CD4-positive, alpha-beta T cell (primary cell): ENCODE data around the gene DCAF8. TPM values are rescaled to one million over a fixed set of nuclear protein-coding genes. Genes with fewer than 3 reads are reported as not detected.

ENCODE experiments used
- ATAC-seq: fragments of 200-7000 bp; cut with Tn5 transposase; one replicate; pipeline ENCODE4 v1.10.0; 2022; ENCODE audit warnings: mild to moderate bottlenecking; ENCODE audit not compliant: poor library complexity
- CTCF ChIA-PET: fragments of 350-600 bp; sonication (Branson Sonifier 250); formaldehyde crosslinking; loops from one replicate; lab custom pipeline; 2021; ENCODE audit warnings: antibody characterized with exemption, inconsistent platforms; lab: Charles Lee
- POLR2A ChIA-PET: fragments of 350-600 bp; sonication (Branson Sonifier 250); formaldehyde crosslinking; loops from one replicate; lab custom pipeline; 2021; ENCODE audit warnings: antibody characterized with exemption, inconsistent platforms; lab: Charles Lee
- DNase-seq, 14 experiments: peaks; one replicate each; pipeline ENCODE4 v3.0.0-alpha.2; 2013 to 2020; ENCODE audit warnings: mixed read lengths in 2 of 14
- H3K27ac ChIP-seq, 2 donors: one replicate each; pipeline versions ENCODE4 v1.5.1 to v1.7.0; 2013; ENCODE audit warnings: low read length in 2 of 2, low read depth in 1 of 2, mild to moderate bottlenecking in 1 of 2
- H3K27me3 ChIP-seq, 2 experiments: 1 replicate in 1 of 2; 2 replicates in 1 of 2; pipeline versions ENCODE4 v1.6.1 to v1.7.0; 2013; ENCODE audit warnings: low read length in 2 of 2, control low read depth in 1 of 2, mild to moderate bottlenecking in 1 of 2, moderate library complexity in 1 of 2; ENCODE audit not compliant: insufficient read depth in 2 of 2, control insufficient read depth in 1 of 2
- H3K36me3 ChIP-seq: one replicate; pipeline ENCODE4 v1.6.1; 2013; ENCODE audit warnings: low read length, control low read depth; ENCODE audit not compliant: insufficient read depth
- H3K4me1 ChIP-seq: one replicate; pipeline ENCODE4 v1.6.1; 2013; ENCODE audit warnings: low read length, control low read depth; ENCODE audit not compliant: insufficient read depth
- H3K4me3 ChIP-seq: one replicate; pipeline ENCODE4 v1.5.1; 2013; ENCODE audit warnings: mild to moderate bottlenecking, low read length, moderate library complexity
- H3K9me3 ChIP-seq, 2 experiments: 1 replicate in 1 of 2; 2 replicates in 1 of 2; pipeline versions ENCODE4 v1.6.1 to v1.7.0; 2013; ENCODE audit warnings: low read length in 2 of 2, mild to moderate bottlenecking in 2 of 2, control low read depth in 1 of 2, moderate library complexity in 1 of 2; ENCODE audit not compliant: control insufficient read depth in 1 of 2, insufficient read depth in 1 of 2
- H3K27ac Mint-ChIP-seq: one replicate; pipeline ENCODE4 v1.8.0; 2020; ENCODE audit warnings: mixed read lengths
- H3K27me3 Mint-ChIP-seq: one replicate; pipeline ENCODE4 v1.8.0; 2021; ENCODE audit warnings: mixed read lengths
- H3K36me3 Mint-ChIP-seq: one replicate; pipeline ENCODE4 v1.8.0; 2021; ENCODE audit warnings: low read depth, mixed read lengths
- H3K4me1 Mint-ChIP-seq: one replicate; pipeline ENCODE4 v1.8.0; 2021; ENCODE audit warnings: low read depth, mixed read lengths
- H3K4me3 Mint-ChIP-seq: one replicate; pipeline ENCODE4 v1.8.0; 2020; ENCODE audit warnings: mild to moderate bottlenecking, mixed read lengths
- H3K9me3 Mint-ChIP-seq: one replicate; pipeline ENCODE4 v1.8.0; 2020; ENCODE audit warnings: mixed read lengths
- CTCF ChIP-seq: fragments of 200-600 bp; IDR thresholded peaks from one replicate; pipeline ENCODE4 v1.8.0; 2022; ENCODE audit warnings: antibody characterized with exemption, mild to moderate bottlenecking
- intact Hi-C, 2 experiments: fragments of 100-400 bp; cut with DNase I in 1 of 2; cut with micrococcal nuclease in 1 of 2; formaldehyde crosslinking; loops; one replicate each; pipeline versions ENCODE4 v1.15.1 to v1.9.0; 2023 to 2025; cut with DNase I, micrococcal nuclease
- polyA plus RNA-seq, 2 donors: library from polyadenylated mRNA; unstranded; fragments of 120-200 nt; gene quantifications; one replicate each; pipeline ENCODE4 v1.2.1, GENCODE V29; 2013
- total RNA-seq, 174 experiments: library from RNA in 2 of 174; stranded (reverse) in 2 of 174; gene quantifications; one replicate each; pipeline ENCODE4 v1.2.3 and lab custom pipeline; 2021 to 2026

Gene DCAF8
- total RNA-seq = 100 to 1,000 TPM; 151 to 154 TPM
- 125 TPM for polyA plus RNA-seq (2013, experiment 1 of 2)
- 148 TPM for polyA plus RNA-seq (2013, experiment 2 of 2)
- 19.5 to 156 (median 87.9) reads per million in 172 experiments for total RNA-seq (lab: John Stamatoyannopoulos, UW)

DNA sequence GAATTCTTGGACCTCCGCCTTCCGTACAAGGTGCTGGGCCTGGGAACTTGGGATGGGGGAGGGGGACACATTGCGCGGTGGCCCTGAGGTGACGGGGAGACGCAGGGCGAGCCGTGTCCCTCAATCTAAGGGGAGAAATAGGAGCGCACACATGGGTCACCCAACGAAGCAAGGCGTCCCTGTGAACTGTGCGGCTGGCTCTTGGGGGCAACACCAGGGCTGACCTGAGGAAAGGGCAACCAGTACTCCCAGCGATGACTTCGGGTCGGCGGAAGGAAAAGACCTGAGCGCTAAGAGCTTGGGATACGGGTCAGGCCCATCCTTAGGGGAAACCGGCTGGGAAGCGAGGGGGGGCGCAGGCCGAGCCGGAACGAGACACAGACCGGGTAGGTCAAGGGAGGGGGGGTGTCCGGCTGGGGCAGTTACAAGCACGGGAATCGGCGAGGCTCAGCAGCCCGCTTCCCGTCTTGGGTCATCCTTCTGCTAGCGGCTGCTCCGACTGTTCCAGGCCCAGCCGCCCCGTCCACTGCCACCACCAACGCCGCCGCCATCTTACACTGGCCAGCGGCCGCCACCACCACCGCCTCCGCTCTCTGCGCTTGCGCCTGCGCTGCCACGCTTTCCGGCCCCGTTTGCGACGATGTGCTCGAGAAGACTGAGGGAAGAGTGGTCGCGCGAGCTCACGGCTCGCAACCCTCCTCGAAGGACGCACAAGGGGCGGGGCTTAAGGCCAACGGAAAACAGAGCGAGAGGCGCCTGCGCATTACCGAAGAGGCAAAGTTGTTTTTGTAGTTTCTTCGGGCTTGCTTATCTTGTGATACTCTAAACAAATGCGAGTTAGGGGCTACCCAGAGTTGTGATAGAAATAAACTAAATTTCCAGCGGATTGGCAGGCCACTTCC is at the start of gene DCAF8:
Gene DCAF8, minus strand, starts transcription at position 657 of the 902 bp plus-strand sequence. CDS start 18,541 bp downstream, outside the sequence.
- intact Hi-C loops = loop anchor here (1.0 to 5.0 kb wide), 3 partner anchors 23 to 163 kb away; partner anchors contain the start of genes COPA (in 1 of the 2), NCSTN (in 1 of the 2) and PEX19 (in 1 of the 2)
- Histone ChIP-seq H3K27ac (peak within 1 kb of the TSS; percentile 98 to 99), H3K4me1 (peaks cover 33% of the 10 kb centered on the region), H3K27me3 (no peaks in the 10 kb centered on the region), H3K9me3 (no peaks in the 10 kb centered on the region), H3K36me3 (no peaks in the 10 kb centered on the region), H3K4me3 (peak within 1 kb of the TSS; percentile 83)
- H3K9me3 Mint-ChIP-seq = no peaks in the 10 kb centered on the region
- peak within 1 kb of the TSS; percentile 97 for H3K27ac Mint-ChIP-seq
- CTCF ChIA-PET = interaction anchor here (0.9 to 6.1 kb wide), 5 partner anchors 10 to 161 kb away, joined by 3 to 28 read pairs (median 7); partner anchors contain the start of gene PEX19
- peaks cover 33% of the 10 kb centered on the region for H3K36me3 Mint-ChIP-seq
- H3K4me3 Mint-ChIP-seq = peak within 1 kb of the TSS; percentile 96
- no peak for TF ChIP-seq CTCF
- H3K27me3 Mint-ChIP-seq = no peaks in the 10 kb centered on the region
- DNase-seq = peak; percentile 96 to 99 (median 98)
- ATAC-seq = peak; percentile 86
- POLR2A ChIA-PET = interaction anchor here (0.6 to 6.4 kb wide), 30 partner anchors 8 to 1277 kb away, joined by 3 to 73 read pairs (median 4); partner anchors contain the start of genes ARHGAP30, IGSF8, KCNJ9 and NDUFS2
- peaks cover 55% of the 10 kb centered on the region for H3K4me1 Mint-ChIP-seq

DNA sequence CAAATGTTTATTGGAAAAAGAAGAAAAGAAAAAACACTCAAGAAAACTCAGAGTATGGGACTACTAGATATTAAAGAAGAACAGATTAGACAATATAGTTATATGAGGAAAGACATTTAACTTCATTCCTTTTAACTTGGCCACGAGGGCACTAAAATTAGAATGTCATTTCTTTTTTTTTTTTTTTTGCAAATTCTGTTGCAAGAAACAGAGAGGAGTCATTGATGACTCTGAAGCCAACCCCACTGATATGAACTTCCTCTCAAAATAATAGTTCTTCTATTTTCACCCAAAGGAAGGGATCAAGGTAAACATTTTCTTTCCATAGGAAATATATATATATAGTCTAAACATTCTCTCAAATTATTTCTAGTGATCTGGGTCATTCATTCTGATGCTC is 47.2 kb upstream of the DCAF8 start:
- Histone ChIP-seq H3K27ac (no peak overlapping the region), H3K4me3 (no peak overlapping the region), H3K9me3 (no peaks in the 10 kb centered on the region), H3K4me1 (no peaks in the 10 kb centered on the region), H3K27me3 (no peaks in the 10 kb centered on the region), H3K36me3 (peaks cover 96% of the 10 kb centered on the region)
- intact Hi-C loops = no loop called here
- H3K9me3 Mint-ChIP-seq = no peaks in the 10 kb centered on the region
- H3K4me1 Mint-ChIP-seq = no peaks in the 10 kb centered on the region
- ATAC-seq (no peak), DNase-seq (no peak)
- TF ChIP-seq CTCF = no peak
- POLR2A ChIA-PET = no interaction called here
- no peak overlapping the region for H3K27ac Mint-ChIP-seq
- CTCF ChIA-PET = interaction anchor here (1.1 kb wide), 1 partner anchor 18 kb away, joined by 3 read pairs; no protein-coding TSS in a partner anchor
- H3K4me3 Mint-ChIP-seq = no peak overlapping the region
- peaks cover 95% of the 10 kb centered on the region for H3K36me3 Mint-ChIP-seq
- H3K27me3 Mint-ChIP-seq = no peaks in the 10 kb centered on the region

- ChIA-PET POLR2A (no interaction called here), CTCF (interaction anchor here (1.1 to 3.7 kb wide), 2 partner anchors 18 kb away, joined by 3 to 11 read pairs; no protein-coding TSS in a partner anchor)
- intact Hi-C loops = no loop called here
- no peak overlapping the region for H3K27ac ChIP-seq
- H3K4me1 ChIP-seq = no peaks in the 10 kb centered on the region
- H3K27me3 ChIP-seq = no peaks in the 10 kb centered on the region
- no peak for TF ChIP-seq CTCF
- peaks cover 95% of the 10 kb centered on the region for H3K36me3 ChIP-seq
- Mint-ChIP-seq H3K36me3 (peaks cover 93% of the 10 kb centered on the region), H3K27ac (no peak overlapping the region), H3K4me3 (no peak overlapping the region), H3K4me1 (no peaks in the 10 kb centered on the region), H3K9me3 (no peaks in the 10 kb centered on the region), H3K27me3 (no peaks in the 10 kb centered on the region)
- no peaks in the 10 kb centered on the region for H3K9me3 ChIP-seq
- DNase-seq = no peak
- H3K4me3 ChIP-seq = no peak overlapping the region
- no peak for ATAC-seq
Measured at GRCh38 chr1:160309185-160309557, 46.8 kb upstream of the DCAF8 start.
